ENCODE measurements around the gene GP1BA.

Gene GP1BA

GRCh38 chr17:4931963-4932362, at the start of gene GP1BA:
Gene GP1BA, plus strand, starts transcription at chr17:4932277. Its CDS starts 328 bp downstream, at chr17:4932605.
- no peak within 1 kb of the TSS for H3K27ac ChIP-seq
- no peak for DNase-seq (ENCODE audit: low read depth, low spot score)

GRCh38 chr17:4884489-4884888, 47.6 kb upstream of the GP1BA start:
- DNase-seq (ENCODE audit: low read depth, low spot score): no peak

GRCh38 chr17:4886830-4887229, 45.2 kb upstream of the GP1BA start:
- no peak for DNase-seq (ENCODE audit: low read depth, low spot score)
- H3K27ac ChIP-seq: no peak overlapping the region

More at GRCh38 chr17:4884489-4884888, 47.6 kb upstream of the GP1BA start:
- H3K27ac ChIP-seq: no peak overlapping the region

GRCh38 chr17:4887581-4887980, 44.5 kb upstream of the GP1BA start:
- H3K27ac ChIP-seq: no peak overlapping the region
- no peak for DNase-seq (ENCODE audit: low read depth, low spot score)

- no peak for DNase-seq (ENCODE audit: low read depth, low spot score)
- H3K27ac ChIP-seq: no peak overlapping the region
Observed at GRCh38 chr17:4891411-4892410, 40.4 kb upstream of the GP1BA start.

- DNase-seq (ENCODE audit: low read depth, low spot score): no peak
- H3K27ac ChIP-seq: no peak overlapping the region
Observed at GRCh38 chr17:4892499-4893221, 39.4 kb upstream of the GP1BA start.

GRCh38 chr17:4893272-4893671, 38.8 kb upstream of the GP1BA start:
- DNase-seq (ENCODE audit: low read depth, low spot score): no peak
- no peak overlapping the region for H3K27ac ChIP-seq

GRCh38 chr17:4893721-4894560, 38.1 kb upstream of the GP1BA start:
- no peak overlapping the region for H3K27ac ChIP-seq
- DNase-seq (ENCODE audit: low read depth, low spot score): no peak

- no peak overlapping the region for H3K27ac ChIP-seq
- no peak for DNase-seq (ENCODE audit: low read depth, low spot score)
Observed at GRCh38 chr17:4895121-4895520, 37.0 kb upstream of the GP1BA start.

- DNase-seq (ENCODE audit: low read depth, low spot score): no peak
- H3K27ac ChIP-seq: no peak overlapping the region
Observed at GRCh38 chr17:4895657-4896331, 36.3 kb upstream of the GP1BA start.

- no peak for DNase-seq (ENCODE audit: low read depth, low spot score)
- H3K27ac ChIP-seq: no peak overlapping the region
Observed at GRCh38 chr17:4896332-4897197, 35.5 kb upstream of the GP1BA start.

GRCh38 chr17:4897198-4897687, 34.8 kb upstream of the GP1BA start:
- no peak for DNase-seq (ENCODE audit: low read depth, low spot score)
- H3K27ac ChIP-seq: no peak overlapping the region

- no peak overlapping the region for H3K27ac ChIP-seq
- DNase-seq (ENCODE audit: low read depth, low spot score): no peak
Observed at GRCh38 chr17:4897785-4898184, 34.3 kb upstream of the GP1BA start.

GRCh38 chr17:4898351-4898750, 33.7 kb upstream of the GP1BA start:
- DNase-seq (ENCODE audit: low read depth, low spot score): no peak
- H3K27ac ChIP-seq: no peak overlapping the region

GRCh38 chr17:4898927-4899326, 33.1 kb upstream of the GP1BA start:
- no peak overlapping the region for H3K27ac ChIP-seq

GRCh38 chr17:4899341-4900230, 32.5 kb upstream of the GP1BA start, which contains the start of gene C17orf107:
Gene C17orf107, plus strand, starts transcription at chr17:4899536. Its CDS starts 227 bp downstream, at chr17:4899763.
- DNase-seq (ENCODE audit: low read depth, low spot score): no peak
- H3K27ac ChIP-seq: no peak within 1 kb of the TSS

More at GRCh38 chr17:4898927-4899326, 33.1 kb upstream of the GP1BA start:
- no peak for DNase-seq (ENCODE audit: low read depth, low spot score)

Data from epithelial cell of prostate (primary cell).